B cell (primary cell): ENCODE measurements around the gene PNMA8B. TPM values are rescaled to one million over a fixed set of nuclear protein-coding genes. Genes with fewer than 3 reads are reported as not detected.

Experiments used
- ATAC-seq: fragments of 200-7000 bp; cut with Tn5 transposase; one replicate; pipeline ENCODE4 v1.10.0; 2021; ENCODE audit warnings: low read depth, mild to moderate bottlenecking, moderate number of reproducible peaks, moderate library complexity
- CTCF ChIA-PET: fragments of 350-600 bp; sonication (Branson Sonifier 250); formaldehyde crosslinking; loops from one replicate; lab custom pipeline; 2021; ENCODE audit warnings: antibody characterized with exemption, inconsistent platforms; lab: Charles Lee
- POLR2A ChIA-PET: fragments of 350-600 bp; sonication (Branson Sonifier 250); formaldehyde crosslinking; loops from one replicate; lab custom pipeline; 2021; ENCODE audit warnings: antibody characterized with exemption; lab: Charles Lee
- DNase-seq: peaks from one replicate; pipeline ENCODE4 v3.0.0; 2013
- H2AFZ ChIP-seq: 2 replicates; pipeline ENCODE4 v1.6.1; 2012; ENCODE audit warnings: mild to moderate bottlenecking, low read depth, low read length; ENCODE audit not compliant: insufficient read depth, poor library complexity, severe bottlenecking
- H3K27ac ChIP-seq, 2 donors: 1 replicate in 1 of 2; 2 replicates in 1 of 2; pipeline ENCODE4 v1.5.1; 2012 to 2013; ENCODE audit warnings: low read length in 2 of 2, mild to moderate bottlenecking in 2 of 2, moderate library complexity in 1 of 2
- H3K27me3 ChIP-seq, 4 experiments: fragments of 200-600 bp in 1 of 4; sonication (generic) in 1 of 4; replicated peaks in 1 of 4; 1 replicate in 2 of 4; 2 replicates in 2 of 4; pipeline versions ENCODE4 v1.6.1 to v1.7.0; 2013 to 2016; ENCODE audit warnings: low read length in 3 of 4, mild to moderate bottlenecking in 2 of 4, mixed read lengths in 1 of 4, moderate library complexity in 1 of 4; ENCODE audit not compliant: insufficient read depth in 4 of 4, control insufficient read depth in 3 of 4; ENCODE audit errors: control extremely low read depth in 1 of 4
- H3K36me3 ChIP-seq, 2 experiments: replicated peaks in 1 of 2; 1 replicate in 1 of 2; 2 replicates in 1 of 2; pipeline versions ENCODE4 v1.6.1 to v1.7.1; 2013; ENCODE audit warnings: low read length in 1 of 2; ENCODE audit not compliant: insufficient read depth in 2 of 2, control insufficient read depth in 1 of 2; ENCODE audit errors: control extremely low read depth in 1 of 2, extremely low read depth in 1 of 2
- H3K4me1 ChIP-seq, 2 donors: fragments of 200-600 bp in 1 of 2; sonication (generic) in 1 of 2; 1 replicate in 1 of 2; 2 replicates in 1 of 2; pipeline versions ENCODE4 v1.5.1 to v1.6.1; 2013 to 2017; ENCODE audit warnings: low read length in 2 of 2; ENCODE audit not compliant: control insufficient read depth in 2 of 2, insufficient read depth in 2 of 2
- H3K4me2 ChIP-seq: replicated peaks from 2 replicates; pipeline ENCODE3; 2012; ENCODE audit warnings: mild to moderate bottlenecking, low read depth, low read length; ENCODE audit not compliant: poor library complexity, severe bottlenecking
- H3K4me3 ChIP-seq, 5 experiments: fragments of 200-600 bp in 1 of 5; sonication (generic) in 1 of 5; 1 replicate in 3 of 5; 2 replicates in 2 of 5; pipeline versions ENCODE4 v1.5.1 to v1.7.0; 2011 to 2016; ENCODE audit warnings: low read length in 4 of 5, mild to moderate bottlenecking in 4 of 5, low read depth in 2 of 5, control low read depth in 1 of 5, moderate library complexity in 1 of 5; ENCODE audit not compliant: insufficient read depth in 1 of 5; ENCODE audit errors: control extremely low read depth in 1 of 5, extremely low read depth in 1 of 5
- H3K79me2 ChIP-seq: fragments of 200-600 bp; sonication (generic); one replicate; pipeline ENCODE4 v1.6.0; 2016; ENCODE audit warnings: low read length; ENCODE audit not compliant: control insufficient read depth, insufficient read depth
- H3K9ac ChIP-seq: fragments of 200-600 bp; sonication (generic); 2 replicates; pipeline ENCODE4 v1.6.1; 2017; ENCODE audit warnings: mild to moderate bottlenecking, low read length, moderate library complexity
- H3K9me3 ChIP-seq, 3 donors: one replicate each; pipeline versions ENCODE4 v1.6.1 to v1.7.1; 2013; ENCODE audit warnings: low read length in 2 of 3; ENCODE audit not compliant: control insufficient read depth in 2 of 3, insufficient read depth in 1 of 3; ENCODE audit errors: control extremely low read depth in 1 of 3
- H4K20me1 ChIP-seq: 2 replicates; pipeline ENCODE4 v1.6.0; 2012; ENCODE audit warnings: mild to moderate bottlenecking, low read length; ENCODE audit not compliant: insufficient read depth, control insufficient read depth, poor library complexity, severe bottlenecking
- H3K27ac Mint-ChIP-seq: one replicate; pipeline ENCODE4 v1.8.0; 2021; ENCODE audit warnings: mixed read lengths
- H3K27me3 Mint-ChIP-seq: one replicate; pipeline ENCODE4 v1.8.0; 2021; ENCODE audit warnings: mixed read lengths
- H3K4me1 Mint-ChIP-seq: one replicate; pipeline ENCODE4 v1.8.0; 2021; ENCODE audit warnings: mixed read lengths
- H3K4me3 Mint-ChIP-seq: one replicate; pipeline ENCODE4 v1.8.0; 2021; ENCODE audit warnings: mixed read lengths
- H3K9me3 Mint-ChIP-seq: one replicate; pipeline ENCODE4 v1.8.0; 2022; ENCODE audit warnings: mixed read lengths; ENCODE audit not compliant: insufficient read depth
- CTCF ChIP-seq: fragments of 200-600 bp; IDR thresholded peaks from one replicate; pipeline ENCODE4 v1.8.0; 2022; ENCODE audit warnings: antibody characterized with exemption, mild to moderate bottlenecking
- EZH2 ChIP-seq: IDR thresholded peaks from 2 replicates; pipeline ENCODE4 v1.6.1; 2012; ENCODE audit warnings: borderline replicate concordance, low read depth, mild to moderate bottlenecking, moderate library complexity, low read length; ENCODE audit not compliant: insufficient read depth, poor library complexity, severe bottlenecking
- WGBS: methylation state at CpG from one replicate; pipeline ENCODE4 v1.1.5; 2013; ENCODE audit warnings: missing lambda C conversion rate; ENCODE audit not compliant: insufficient coverage; 5-methylcytosine and 5-hydroxymethylcytosine counted together
- intact Hi-C: fragments of 100-400 bp; cut with micrococcal nuclease; formaldehyde crosslinking; loops from one replicate; pipeline ENCODE4 v1.10.0; 2022
- polyA plus RNA-seq: library from polyadenylated mRNA; depleted of rRNA; stranded (reverse); fragments of >200 nt; gene quantifications from 2 replicates; pipeline ENCODE4 v1.2.3, GENCODE V29; 2012
- total RNA-seq, 2 donors: library from RNA; stranded (reverse); fragments of 120-200 nt in 1 of 2; gene quantifications; 1 replicate in 1 of 2; 2 replicates in 1 of 2; pipeline versions ENCODE4 v1.2.3 to v1.2.4, GENCODE V29; 2013 to 2022

The PNMA8B gene
- total and polyA plus RNA-seq, 2 donors (not counting 1 experiment from before 2014, with no cell fraction given) = 0.10 to 0.32 TPM

DNA sequence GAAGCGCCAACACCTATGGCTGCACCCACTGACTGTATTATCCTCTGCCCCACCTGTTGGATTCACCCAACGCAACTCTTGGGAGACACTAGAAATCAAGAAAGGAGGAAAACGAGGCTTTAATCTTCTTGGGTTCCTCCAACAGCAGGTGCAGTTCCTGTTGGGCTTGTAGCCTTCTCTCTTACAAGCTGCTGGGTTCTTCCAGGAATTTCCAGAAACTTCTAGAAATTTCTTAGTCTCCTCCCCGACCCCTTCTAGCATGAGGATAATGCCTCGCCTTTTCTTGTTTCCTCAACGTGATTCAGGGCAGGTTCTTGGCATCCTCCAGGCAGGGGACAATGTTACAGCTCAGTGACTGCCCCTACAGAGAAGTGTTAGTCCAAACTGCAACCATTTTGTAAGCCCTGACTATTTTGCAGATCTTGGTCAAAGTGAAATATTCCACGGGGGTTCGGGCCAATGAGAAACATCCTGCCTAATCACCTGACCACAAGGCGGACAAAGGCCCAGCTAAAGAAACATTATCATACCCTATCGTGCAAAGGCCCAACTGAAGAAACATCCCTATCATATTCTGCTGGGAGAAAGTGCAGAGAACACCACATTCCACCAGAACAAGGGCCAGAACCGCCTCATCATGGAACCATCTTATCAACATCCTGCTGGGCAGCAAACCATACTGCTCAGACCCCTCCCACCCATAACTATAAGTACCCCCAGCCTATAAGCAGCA lies 23.7 kb downstream of the PNMA8B start:
- Mint-ChIP-seq H3K27ac (no peak overlapping the region), H3K4me1 (no peaks in the 10 kb centered on the region), H3K9me3 (no peaks in the 10 kb centered on the region), H3K27me3 (peaks cover 53% of the 10 kb centered on the region), H3K4me3 (no peak overlapping the region)
- Histone ChIP-seq H4K20me1 (no peaks in the 10 kb centered on the region), H3K27ac (no peak overlapping the region), H3K79me2 (no peaks in the 10 kb centered on the region), H3K4me2 (peak overlapping the region; percentile 55), H3K9ac (no peak overlapping the region), H3K27me3 (peaks cover 0 to 25% (median 12%) of the 10 kb centered on the region in 4 experiments), H2AFZ (peak overlapping the region; percentile 54), H3K9me3 (no peaks in the 10 kb centered on the region), H3K36me3 (no peaks in the 10 kb centered on the region), H3K4me3 (peak overlapping the region in 1 of 5 experiments; percentile 20), H3K4me1 (peaks cover 6 to 8% of the 10 kb centered on the region in 2 donors)
- intact Hi-C loops = no loop called here
- TF ChIP-seq EZH2 = no peak
- no peak for TF ChIP-seq CTCF
- 72% methylated on average over 10 of the region's 11 CpGs for WGBS
- no peak for ATAC-seq
- CTCF ChIA-PET = interaction anchor here (0.6 kb wide), 1 partner anchor 36 kb away, joined by 4 read pairs; no protein-coding TSS in a partner anchor
- POLR2A ChIA-PET = no interaction called here
- DNase-seq = no peak

DNA sequence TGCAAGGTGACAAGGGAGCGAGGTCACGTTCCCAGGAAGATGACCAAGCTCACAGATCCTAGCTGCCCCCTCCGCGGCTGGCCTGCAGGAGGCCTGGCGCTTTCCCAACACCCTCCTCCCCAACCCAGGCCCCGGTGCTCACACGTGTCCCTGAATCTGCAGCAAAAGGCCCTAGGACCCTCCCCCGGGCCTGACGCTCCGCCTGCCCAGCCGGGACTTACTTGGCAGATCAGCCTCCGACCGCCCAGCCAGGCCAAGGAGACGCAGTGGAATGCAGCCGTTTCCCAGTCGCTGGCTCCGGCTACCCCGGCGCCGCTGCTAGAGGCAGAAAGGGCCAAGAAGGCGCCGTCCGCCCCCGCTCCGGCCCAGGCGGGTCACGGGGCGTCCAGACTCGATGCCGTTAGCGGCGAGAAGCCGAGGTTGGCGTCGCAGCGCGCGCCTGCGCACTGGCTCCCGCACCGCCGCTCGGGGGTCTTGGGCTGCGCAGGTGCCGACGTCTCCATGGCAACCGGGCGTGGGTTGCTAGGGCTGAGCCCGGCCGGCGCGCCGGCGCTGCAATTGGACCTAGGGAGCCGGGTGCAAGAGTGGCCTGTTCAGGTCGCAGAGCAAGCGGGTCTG lies 24.4 kb downstream of the PNMA8B start, which contains the start of gene PNMA8A:
Gene PNMA8A, minus strand, starts transcription at position 448 of the 618 bp plus-strand sequence. CDS start 528 bp downstream, outside the sequence.
- Histone ChIP-seq H3K79me2 (no peaks in the 10 kb centered on the region), H3K4me3 (peak within 1 kb of the TSS in 1 of 5 experiments; percentile 20), H3K9me3 (no peaks in the 10 kb centered on the region), H2AFZ (peak within 1 kb of the TSS; percentile 54), H3K27ac (no peak within 1 kb of the TSS), H3K9ac (no peak within 1 kb of the TSS), H3K4me2 (peak within 1 kb of the TSS; percentile 55), H3K27me3 (peaks cover 0 to 25% (median 12%) of the 10 kb centered on the region in 4 experiments), H3K36me3 (no peaks in the 10 kb centered on the region), H3K4me1 (peaks cover 6 to 8% of the 10 kb centered on the region in 2 donors), H4K20me1 (no peaks in the 10 kb centered on the region)
- POLR2A ChIA-PET = no interaction called here
- Mint-ChIP-seq H3K27ac (no peak within 1 kb of the TSS), H3K4me3 (no peak within 1 kb of the TSS), H3K4me1 (no peaks in the 10 kb centered on the region), H3K9me3 (no peaks in the 10 kb centered on the region), H3K27me3 (peaks cover 58% of the 10 kb centered on the region)
- intact Hi-C loops = no loop called here
- TF ChIP-seq EZH2 = no peak
- no peak for TF ChIP-seq CTCF
- CTCF ChIA-PET = no interaction called here
- DNase-seq (no peak), ATAC-seq (no peak)
- 8% methylated on average over 57 of the region's 57 CpGs for WGBS
